ENCODE measurements around the gene RNF220.

- TF ChIP-seq ATF4 (CRISPR knock-in tag; IDR thresholded peaks at IDR 0.05) (no peak), KLF6 (CRISPR knock-in tag; IDR thresholded peaks at IDR 0.05) (no peak), RBFOX2 (IDR thresholded peaks at IDR 0.05; ENCODE audit: low read depth, low read length) (no peak), ZBTB4 (CRISPR knock-in tag; IDR thresholded peaks at IDR 0.05; ENCODE audit: borderline replicate concordance) (no peak), ZNF343 (CRISPR knock-in tag; IDR thresholded peaks at IDR 0.05) (no peak), CBX2 (IDR thresholded peaks at IDR 0.05; ENCODE audit: low read depth, low read length) (no peak), CBX2 (CRISPR knock-in tag; IDR thresholded peaks at IDR 0.05; ENCODE audit: low read depth) (no peak), CERS6 (CRISPR knock-in tag; IDR thresholded peaks at IDR 0.05) (no peak), PBX2 (CRISPR knock-in tag; IDR thresholded peaks at IDR 0.05) (no peak), EZH2 (conservative IDR thresholded peaks at IDR 0.05; ENCODE audit: low read depth, low read length) (no peak), ZNF639 (CRISPR knock-in tag; conservative IDR thresholded peaks at IDR 0.05) (no peak), CTCF (CRISPR knock-in tag; IDR thresholded peaks at IDR 0.05) (peak; percentile 12; the same call in 1 of the 2 replicates), ZNF878 (CRISPR knock-in tag; IDR thresholded peaks at IDR 0.05) (no peak), SP2 (CRISPR knock-in tag; IDR thresholded peaks at IDR 0.05) (no peak), NFE2L1 (CRISPR knock-in tag; IDR thresholded peaks at IDR 0.05; ENCODE audit: borderline replicate concordance) (no peak)
These were observed 255.1 kb downstream of the RNF220 start for GRCh38 chr1:44660176-44660575.
